PC-3 (cell line): ENCODE measurements around the gene TK2. TPM values are rescaled to one million over a fixed set of nuclear protein-coding genes. Genes with fewer than 3 reads are reported as not detected.

ENCODE experiments used
- ATAC-seq: fragments of 200-7000 bp; cut with Tn5 transposase; 2 replicates; pipeline ENCODE4 v1.9.1; 2020; ENCODE audit warnings: mild to moderate bottlenecking, moderate library complexity
- BruUV-seq: library from RNA; stranded (reverse); fragments of 400-500 nt; replicated peaks from 2 replicates; lab custom pipeline; 2021; lab: Mats Ljungman, UMichigan
- CTCF ChIA-PET: fragments of 300-600 bp; sonication (Branson Sonifier 250); formaldehyde crosslinking; loops from one replicate; lab custom pipeline; 2022; ENCODE audit warnings: antibody characterized with exemption; lab: Charles Lee
- POLR2A ChIA-PET: fragments of 300-600 bp; sonication (Branson Sonifier 250); formaldehyde crosslinking; loops from one replicate; lab custom pipeline; 2022; ENCODE audit warnings: antibody characterized with exemption; ENCODE audit not compliant: unreplicated experiment; lab: Charles Lee
- DNase-seq: peaks from one replicate; pipeline ENCODE4 v3.0.0-alpha.2; 2015
- H2AFZ ChIP-seq: fragments of 300-600 bp; sonication (generic); 2 replicates; pipeline ENCODE4 v1.6.0; 2016; ENCODE audit warnings: antibody characterized with exemption, low read length
- H3F3A ChIP-seq: fragments of 300-600 bp; sonication (generic); one replicate; pipeline ENCODE4 v1.6.0; 2017; ENCODE audit warnings: antibody characterized with exemption, low read length, control low read depth, mild to moderate bottlenecking; ENCODE audit not compliant: unreplicated experiment
- H3K27ac ChIP-seq: fragments of 300-600 bp; sonication (generic); 2 replicates; pipeline ENCODE4 v1.5.1; 2016; ENCODE audit warnings: mild to moderate bottlenecking, low read length
- H3K27me3 ChIP-seq: fragments of 300-600 bp; sonication (generic); 2 replicates; pipeline ENCODE4 v1.6.1; 2016; ENCODE audit warnings: low read length, mixed read lengths
- H3K36me3 ChIP-seq: fragments of 300-600 bp; sonication (generic); 2 replicates; pipeline ENCODE4 v1.6.1; 2016; ENCODE audit warnings: low read depth, mixed run types, low read length, mixed read lengths
- H3K4me1 ChIP-seq: fragments of 300-600 bp; sonication (generic); 2 replicates; pipeline ENCODE4 v1.5.1; 2016; ENCODE audit warnings: low read length; ENCODE audit not compliant: insufficient read depth
- H3K4me2 ChIP-seq: fragments of 300-600 bp; sonication (generic); 2 replicates; pipeline ENCODE4 v1.6.0; 2016; ENCODE audit warnings: low read length
- H3K4me3 ChIP-seq: fragments of 300-600 bp; sonication (generic); 2 replicates; pipeline ENCODE4 v1.5.1; 2016; ENCODE audit warnings: mild to moderate bottlenecking, low read length, mixed read lengths
- H3K79me2 ChIP-seq: fragments of 300-600 bp; sonication (generic); 2 replicates; pipeline ENCODE4 v1.6.1; 2017; ENCODE audit warnings: low read length, mixed read lengths
- H3K9ac ChIP-seq: fragments of 300-600 bp; sonication (generic); 2 replicates; pipeline ENCODE4 v1.6.0; 2016; ENCODE audit warnings: mild to moderate bottlenecking, low read length
- H3K9me2 ChIP-seq: fragments of 300-600 bp; sonication (generic); replicated peaks from 2 replicates; pipeline ENCODE4 v1.6.1; 2016; ENCODE audit warnings: mixed run types, low read length, mixed read lengths
- H3K9me3 ChIP-seq: fragments of 300-600 bp; sonication (generic); 2 replicates; pipeline ENCODE4 v1.6.1; 2016; ENCODE audit warnings: low read length, mixed read lengths
- H4K20me1 ChIP-seq: fragments of 300-600 bp; sonication (generic); 2 replicates; pipeline ENCODE4 v1.6.1; 2016; ENCODE audit warnings: low read length, mixed read lengths
- CTCF ChIP-seq: fragments of 300-600 bp; sonication (generic); conservative IDR thresholded peaks from 2 replicates; pipeline ENCODE4 v1.5.1; 2017; ENCODE audit warnings: antibody characterized with exemption, low read depth, mild to moderate bottlenecking, low read length
- EZH2 ChIP-seq: fragments of 300-600 bp; sonication (generic); IDR thresholded peaks from one replicate; pipeline ENCODE4 v1.6.1; 2017; ENCODE audit warnings: antibody characterized with exemption, mild to moderate bottlenecking, low read length; ENCODE audit not compliant: unreplicated experiment
- EZH2phosphoT487 ChIP-seq: fragments of 300-600 bp; sonication (generic); IDR thresholded peaks from 2 replicates; pipeline ENCODE4 v1.6.1; 2018; ENCODE audit warnings: mild to moderate bottlenecking, antibody characterized with exemption, low read length, borderline replicate concordance
- intact Hi-C: fragments of 100-400 bp; cut with micrococcal nuclease; formaldehyde crosslinking; loops from 2 replicates; pipeline ENCODE4 v1.9.0; 2023
- total RNA-seq: library from RNA; depleted of rRNA; stranded (reverse); fragments of >200 nt; gene quantifications from 2 replicates; pipeline ENCODE4 v1.2.3, GENCODE V29; 2014

The TK2 gene
- total RNA-seq, 1 experiment from 2014 or later, result 8.3 TPM

- H3K4me2 ChIP-seq, result peak overlapping the region; percentile 85
- no peaks in the 10 kb centered on the region for H4K20me1 ChIP-seq
- intact Hi-C loops, result no loop called here
- H3K4me3 ChIP-seq, result peak overlapping the region; percentile 53; the same call in 1 of the 2 replicates
- peak; percentile 90 for DNase-seq
- BruUV-seq, result no TSS peak
- peaks cover 75% of the 10 kb centered on the region for H3K4me1 ChIP-seq
- H3K36me3 ChIP-seq, result no peaks in the 10 kb centered on the region
- no peak overlapping the region for H2AFZ ChIP-seq
- peak; percentile 8 for ATAC-seq
- H3F3A ChIP-seq, result peaks cover 6% of the 10 kb centered on the region
- H3K79me2 ChIP-seq, result no peaks in the 10 kb centered on the region
- TF ChIP-seq EZH2 (no peak), CTCF (no peak), EZH2phosphoT487 (no peak)
- H3K27ac ChIP-seq, result peak overlapping the region; percentile 82
- no peaks in the 10 kb centered on the region for H3K27me3 ChIP-seq
- ChIA-PET CTCF (interaction anchor here (0.7 to 1.4 kb wide), 5 partner anchors 9 to 201 kb away, joined by 3 to 5 read pairs (median 3); no protein-coding TSS in a partner anchor), POLR2A (interaction anchor here (0.6 kb wide), 2 partner anchors 10 to 36 kb away, joined by 3 read pairs; no protein-coding TSS in a partner anchor)
- H3K9me3 ChIP-seq, result no peaks in the 10 kb centered on the region
- peak overlapping the region; percentile 33 for H3K9ac ChIP-seq
- no peaks in the 10 kb centered on the region for H3K9me2 ChIP-seq
Observed at GRCh38 chr16:66511602-66512271, 38.2 kb downstream of the TK2 start.

- no peak for ATAC-seq
- peak; percentile 46 for DNase-seq
Observed at GRCh38 chr16:66510711-66511601, 39.0 kb downstream of the TK2 start.

More at GRCh38 chr16:66510711-66511601, 39.0 kb downstream of the TK2 start:
- no peaks in the 10 kb centered on the region for H3K79me2 ChIP-seq
- no peaks in the 10 kb centered on the region for H3K9me3 ChIP-seq
- H3F3A ChIP-seq, result peaks cover 6% of the 10 kb centered on the region
- ChIA-PET CTCF (interaction anchor here (0.9 to 1.4 kb wide), 3 partner anchors 11 to 104 kb away, joined by 3 to 5 read pairs (median 3); no protein-coding TSS in a partner anchor), POLR2A (no interaction called here)
- H3K9ac ChIP-seq, result peak overlapping the region; percentile 22; the same call in 1 of the 2 replicates
- H3K27me3 ChIP-seq, result no peaks in the 10 kb centered on the region
- no peaks in the 10 kb centered on the region for H3K9me2 ChIP-seq
- H3K4me2 ChIP-seq, result peak overlapping the region; percentile 85
- H3K36me3 ChIP-seq, result no peaks in the 10 kb centered on the region
- no peak overlapping the region for H2AFZ ChIP-seq
- intact Hi-C loops, result no loop called here
- no peaks in the 10 kb centered on the region for H4K20me1 ChIP-seq
- TF ChIP-seq CTCF, result no peak
- TF ChIP-seq EZH2, result no peak
- no peak for TF ChIP-seq EZH2phosphoT487
- peaks cover 72% of the 10 kb centered on the region for H3K4me1 ChIP-seq
- H3K4me3 ChIP-seq, result no peak overlapping the region
- BruUV-seq, result TSS peak; percentile 22
- peak overlapping the region; percentile 82 for H3K27ac ChIP-seq
